HepG2 (cell line): ENCODE data around the gene STEAP1B. TPM values are rescaled to one million over a fixed set of nuclear protein-coding genes. Genes with fewer than 3 reads are reported as not detected.

Experiments used
- ARID5B ChIP-seq: IDR thresholded peaks from 2 replicates; pipeline ENCODE4 v1.4.0; 2020; ENCODE audit warnings: mild to moderate bottlenecking, missing genetic modification reagents
- CREB1 ChIP-seq, 2 experiments: fragments of 450-650 bp in 1 of 2; IDR thresholded peaks; 2 replicates each; pipeline ENCODE4 v1.6.1; 2016 to 2017; ENCODE audit warnings: control low read depth in 1 of 2, mild to moderate bottlenecking in 1 of 2, missing compliant biosample characterization in 1 of 2, missing genetic modification characterization in 1 of 2
- CTCF ChIP-seq: sonication (generic); formaldehyde crosslinking; IDR thresholded peaks from 2 replicates; pipeline ENCODE4 v1.5.0; 2020; ENCODE audit warnings: mild to moderate bottlenecking, missing genetic modification reagents, moderate library complexity
- MIER3 ChIP-seq: IDR thresholded peaks from 2 replicates; pipeline ENCODE4 v1.6.1; 2016; ENCODE audit warnings: missing compliant biosample characterization, borderline replicate concordance
- RERE ChIP-seq: IDR thresholded peaks from 2 replicates; pipeline ENCODE4 v1.6.1; 2016; ENCODE audit warnings: low read depth, missing genetic modification reagents, missing compliant biosample characterization
- SP1 ChIP-seq, 2 experiments: fragments of 450-650 bp in 1 of 2; sonication (generic) in 1 of 2; formaldehyde crosslinking in 1 of 2; IDR thresholded peaks; 2 replicates each; pipeline versions ENCODE4 v1.4.0 to v1.6.1; 2016 to 2020; ENCODE audit warnings: missing genetic modification reagents in 1 of 2
- SRF ChIP-seq: IDR thresholded peaks from 2 replicates; pipeline ENCODE4 v1.6.1; 2011; ENCODE audit warnings: mild to moderate bottlenecking, low read depth, low read length, moderate library complexity
- ZNF256 ChIP-seq: sonication (generic); formaldehyde crosslinking; conservative IDR thresholded peaks from 2 replicates; pipeline ENCODE4 v1.4.0; 2020; ENCODE audit warnings: missing genetic modification reagents
- ZNF34 ChIP-seq: sonication (generic); formaldehyde crosslinking; IDR thresholded peaks from 2 replicates; pipeline ENCODE4 v1.4.0; 2020; ENCODE audit warnings: mild to moderate bottlenecking, missing genetic modification reagents, borderline replicate concordance
- ZNF564 ChIP-seq: sonication (generic); formaldehyde crosslinking; IDR thresholded peaks from 2 replicates; pipeline ENCODE4 v1.8.1; 2023; ENCODE audit warnings: mild to moderate bottlenecking, missing genetic modification reagents
- ZNF800 ChIP-seq: sonication (generic); formaldehyde crosslinking; IDR thresholded peaks from 2 replicates; pipeline ENCODE4 v1.4.0; 2020; ENCODE audit warnings: missing genetic modification reagents
- ZSCAN5A ChIP-seq: sonication (generic); formaldehyde crosslinking; IDR thresholded peaks from 2 replicates; pipeline ENCODE4 v1.8.0; 2022; ENCODE audit warnings: mild to moderate bottlenecking, missing genetic modification reagents, borderline replicate concordance
- polyA plus RNA-seq, 8 experiments: library from polyadenylated mRNA; depleted of rRNA in 3 of 8; stranded (reverse) in 7 of 8; unstranded in 1 of 8; fragments of >200 nt; fragmentation: Illumina TruSeq in 4 of 8; extraction: Trizol in 4 of 8; gene quantifications; 2 replicates each; pipeline versions ENCODE4 v1.2.1 to v1.2.3, GENCODE V29; 2011 to 2016; ENCODE audit warnings: low read depth in 4 of 8, missing spikeins in 1 of 8, mixed read lengths in 1 of 8; ENCODE audit not compliant: insufficient read depth in 1 of 8
- total RNA-seq, 5 experiments: library from RNA; depleted of rRNA; stranded (reverse); fragments of >200 nt; fragmentation: Illumina TruSeq; extraction: Trizol; gene quantifications; 2 replicates each; pipeline ENCODE4 v1.2.3, GENCODE V29; 2016; ENCODE audit warnings: low read depth in 1 of 5

Gene STEAP1B
- total and polyA plus RNA-seq, 2 of the 13 experiments (the other 11 are each of a cell fraction or from before 2014, with no cell fraction given) = not detected

- TF ChIP-seq ZNF800 (peak; percentile 66; the same call in 1 of the 2 replicates), SP1 (IDR thresholded peaks at IDR 0.05) (no peak), SP1 (CRISPR knock-in tag; IDR thresholded peaks at IDR 0.05) (no peak), SRF (no peak), ARID5B (CRISPR knock-in tag) (peak; percentile 84), ZNF256 (CRISPR knock-in tag) (no peak), RERE (CRISPR knock-in tag) (no peak), CREB1 (IDR thresholded peaks at IDR 0.05) (no peak), CREB1 (CRISPR knock-in tag; IDR thresholded peaks at IDR 0.05) (peak; percentile 46; the same call in 1 of the 2 replicates), ZNF34 (CRISPR knock-in tag) (no peak), MIER3 (CRISPR knock-in tag) (no peak; the same call in 1 of the 2 replicates), ZSCAN5A (CRISPR knock-in tag) (no peak), ZNF564 (no peak), CTCF (CRISPR knock-in tag) (no peak)
These were observed 121.6 kb downstream of the STEAP1B start (continued) for GRCh38 chr7:22378199-22378980.
